ENCODE measurements around the gene CDC42EP1. TPM values are rescaled to one million over a fixed set of nuclear protein-coding genes. Genes with fewer than 3 reads are reported as not detected.

Gene CDC42EP1
- total RNA-seq, 4 donors from 2014 or later: 5.6 to 8.8 (median 6.8) TPM

DNA sequence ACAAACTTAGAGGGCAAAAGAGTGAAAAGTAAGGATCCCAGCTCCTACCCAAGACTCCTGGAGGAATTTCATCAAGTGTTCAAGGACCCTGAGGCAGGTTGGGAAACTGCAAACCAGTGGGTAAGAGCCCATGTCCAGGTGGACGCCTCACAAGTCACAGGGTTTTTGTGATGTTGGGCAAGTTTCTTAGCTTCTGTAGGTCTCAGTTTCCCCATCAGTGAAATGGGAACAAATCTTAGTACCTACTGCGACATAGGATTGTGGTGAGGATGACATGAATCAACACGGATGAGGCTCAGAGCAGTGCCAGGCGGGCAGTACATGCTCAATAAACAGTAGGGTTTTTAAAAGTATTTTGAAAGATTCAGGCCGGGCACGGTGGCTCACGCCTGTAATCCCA, 17.3 kb upstream of the CDC42EP1 start:
- TF ChIP-seq, protein P1, sequence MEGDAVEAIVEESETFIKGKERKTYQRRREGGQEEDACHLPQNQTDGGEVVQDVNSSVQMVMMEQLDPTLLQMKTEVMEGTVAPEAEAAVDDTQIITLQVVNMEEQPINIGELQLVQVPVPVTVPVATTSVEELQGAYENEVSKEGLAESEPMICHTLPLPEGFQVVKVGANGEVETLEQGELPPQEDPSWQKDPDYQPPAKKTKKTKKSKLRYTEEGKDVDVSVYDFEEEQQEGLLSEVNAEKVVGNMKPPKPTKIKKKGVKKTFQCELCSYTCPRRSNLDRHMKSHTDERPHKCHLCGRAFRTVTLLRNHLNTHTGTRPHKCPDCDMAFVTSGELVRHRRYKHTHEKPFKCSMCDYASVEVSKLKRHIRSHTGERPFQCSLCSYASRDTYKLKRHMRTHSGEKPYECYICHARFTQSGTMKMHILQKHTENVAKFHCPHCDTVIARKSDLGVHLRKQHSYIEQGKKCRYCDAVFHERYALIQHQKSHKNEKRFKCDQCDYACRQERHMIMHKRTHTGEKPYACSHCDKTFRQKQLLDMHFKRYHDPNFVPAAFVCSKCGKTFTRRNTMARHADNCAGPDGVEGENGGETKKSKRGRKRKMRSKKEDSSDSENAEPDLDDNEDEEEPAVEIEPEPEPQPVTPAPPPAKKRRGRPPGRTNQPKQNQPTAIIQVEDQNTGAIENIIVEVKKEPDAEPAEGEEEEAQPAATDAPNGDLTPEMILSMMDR (IDR thresholded peaks at IDR 0.05 in 4 of 5, conservative IDR thresholded peaks at IDR 0.05 in 1 of 5): no peak
- TF ChIP-seq POLR2A (IDR thresholded peaks at IDR 0.05): no peak
- no peak for ATAC-seq
- Histone ChIP-seq H3K9me3 (no peaks in the 10 kb centered on the region), H3K27ac (no peak overlapping the region), H3K36me3 (no peaks in the 10 kb centered on the region), H3K27me3 (peaks cover 0 to 8% (median 0%) of the 10 kb centered on the region in 3 donors), H3K4me3 (no peak overlapping the region), H3K4me1 (peaks cover 13 to 19% of the 10 kb centered on the region in 2 donors)
- DNase-seq: no peak
- in situ Hi-C loops (cut with MboI; ENCODE audit: low sequenced_read_pairs in 4 of 4): no loop called here
- intact Hi-C loops (cut with DNase I; ENCODE audit: low total_unique reads): no loop called here

DNA sequence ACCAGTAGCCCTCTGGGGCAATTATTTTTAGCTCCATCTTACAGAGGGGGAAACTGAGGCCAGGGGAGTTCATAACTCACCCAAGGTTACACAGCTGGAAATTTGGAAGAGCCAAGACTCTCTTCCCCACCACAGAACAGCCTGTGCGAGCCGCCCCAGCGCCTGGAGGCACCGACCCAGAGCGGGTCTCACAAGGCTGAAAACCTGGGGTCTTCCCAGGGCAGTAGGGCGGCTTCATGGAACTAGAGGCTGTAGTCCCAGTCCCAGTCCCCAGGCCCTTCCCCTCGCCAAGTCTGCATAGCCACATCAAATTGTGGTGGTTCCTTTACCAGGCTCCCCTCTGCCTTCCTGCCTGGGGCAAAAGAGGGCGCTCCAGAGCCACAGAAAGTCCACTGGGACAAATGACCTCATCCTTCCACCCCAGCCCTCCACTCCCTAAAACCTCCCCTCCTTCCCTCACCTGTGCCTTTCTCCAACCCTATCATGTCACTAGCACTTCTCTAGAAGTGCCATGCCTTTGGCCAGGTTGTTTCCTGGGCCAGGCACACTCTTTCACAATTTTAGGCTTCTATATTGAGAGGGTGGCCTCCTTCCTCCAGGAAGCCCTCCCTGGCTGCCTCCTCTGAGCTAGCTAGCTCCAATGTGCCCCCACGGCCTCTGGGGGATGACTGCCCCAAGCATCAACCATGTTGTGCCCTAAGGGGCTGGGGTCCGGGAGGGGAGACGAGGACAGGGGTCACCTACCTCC, 15.2 kb upstream of the CDC42EP1 start:
- peak overlapping the region in 2 of 4 donors; percentile 30 to 32 for H3K4me3 ChIP-seq
- ATAC-seq (peak; percentile 35 to 51), DNase-seq (peak in 1 of 2 donors; percentile 37)
- TF ChIP-seq, protein P1 (IDR thresholded peaks at IDR 0.05 in 4 of 5, conservative IDR thresholded peaks at IDR 0.05 in 1 of 5): peak; percentile 10 to 61 (median 58)
- no peak for TF ChIP-seq POLR2A (IDR thresholded peaks at IDR 0.05)
- no peaks in the 10 kb centered on the region for H3K36me3 ChIP-seq
- peak overlapping the region; percentile 82 to 86 (median 84) for H3K27ac ChIP-seq
- peaks cover 13 to 19% of the 10 kb centered on the region in 2 donors for H3K4me1 ChIP-seq
- H3K27me3 ChIP-seq: peaks cover 0 to 8% (median 0%) of the 10 kb centered on the region in 3 donors
- intact Hi-C loops (cut with DNase I; ENCODE audit: low total_unique reads): no loop called here
- H3K9me3 ChIP-seq: no peaks in the 10 kb centered on the region
- in situ Hi-C loops (cut with MboI; ENCODE audit: low sequenced_read_pairs in 4 of 4): no loop called here

DNA sequence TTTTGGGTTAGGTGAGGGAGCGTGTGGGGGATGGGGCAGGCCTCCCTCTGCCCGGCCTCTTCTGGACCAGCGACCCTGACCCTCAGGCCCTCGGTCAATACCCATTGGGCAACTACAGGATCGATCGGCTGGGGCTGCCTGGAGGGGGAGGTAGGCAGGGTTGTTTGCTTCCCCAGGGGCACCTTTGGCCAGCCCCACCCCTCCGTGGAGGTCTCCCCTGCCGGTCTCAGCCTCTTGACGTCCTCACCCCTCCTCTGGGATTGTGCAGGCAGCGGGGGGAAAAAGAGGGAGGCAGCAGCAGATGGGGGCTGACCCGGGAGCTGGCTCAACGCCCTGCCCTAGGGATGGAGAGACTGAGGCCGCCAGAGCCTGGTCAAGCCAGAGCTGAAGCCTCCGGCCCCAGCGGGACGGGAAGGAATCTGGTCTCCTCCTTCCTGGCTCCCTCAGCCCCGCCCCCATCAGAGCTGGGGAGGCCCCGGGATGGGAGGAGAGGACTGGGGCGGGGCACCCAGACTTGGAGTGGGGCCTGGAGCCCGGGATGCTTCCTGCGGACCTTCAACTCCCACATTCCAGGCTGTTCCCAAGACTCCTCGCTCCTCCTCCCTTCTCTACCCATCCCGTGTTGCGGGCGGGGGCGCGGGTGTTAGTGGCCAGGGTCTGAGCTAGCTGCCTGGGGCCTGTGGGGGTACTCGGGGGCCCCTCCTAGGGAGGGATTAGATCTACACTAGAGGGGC, 14.4 kb upstream of the CDC42EP1 start:
- peak overlapping the region in 2 of 4 donors; percentile 30 to 32 for H3K4me3 ChIP-seq
- H3K36me3 ChIP-seq: no peaks in the 10 kb centered on the region
- peaks cover 13 to 19% of the 10 kb centered on the region in 2 donors for H3K4me1 ChIP-seq
- peaks cover 0 to 8% (median 0%) of the 10 kb centered on the region in 3 donors for H3K27me3 ChIP-seq
- intact Hi-C loops (cut with DNase I; ENCODE audit: low total_unique reads) (loop anchor here (2.0 kb wide), 1 partner anchor 15 kb away; the partner anchor contains the start of gene CDC42EP1), in situ Hi-C loops (cut with MboI; ENCODE audit: low sequenced_read_pairs in 4 of 4) (no loop called here)
- no peaks in the 10 kb centered on the region for H3K9me3 ChIP-seq
- peak overlapping the region; percentile 82 to 86 (median 84) for H3K27ac ChIP-seq
- DNase-seq (peak; percentile 64 to 80), ATAC-seq (peak; percentile 66 to 76)
- TF ChIP-seq, protein P1 (IDR thresholded peaks at IDR 0.05 in 4 of 5, conservative IDR thresholded peaks at IDR 0.05 in 1 of 5): no peak
- peak; percentile 15 to 29 for TF ChIP-seq POLR2A (IDR thresholded peaks at IDR 0.05)

DNA sequence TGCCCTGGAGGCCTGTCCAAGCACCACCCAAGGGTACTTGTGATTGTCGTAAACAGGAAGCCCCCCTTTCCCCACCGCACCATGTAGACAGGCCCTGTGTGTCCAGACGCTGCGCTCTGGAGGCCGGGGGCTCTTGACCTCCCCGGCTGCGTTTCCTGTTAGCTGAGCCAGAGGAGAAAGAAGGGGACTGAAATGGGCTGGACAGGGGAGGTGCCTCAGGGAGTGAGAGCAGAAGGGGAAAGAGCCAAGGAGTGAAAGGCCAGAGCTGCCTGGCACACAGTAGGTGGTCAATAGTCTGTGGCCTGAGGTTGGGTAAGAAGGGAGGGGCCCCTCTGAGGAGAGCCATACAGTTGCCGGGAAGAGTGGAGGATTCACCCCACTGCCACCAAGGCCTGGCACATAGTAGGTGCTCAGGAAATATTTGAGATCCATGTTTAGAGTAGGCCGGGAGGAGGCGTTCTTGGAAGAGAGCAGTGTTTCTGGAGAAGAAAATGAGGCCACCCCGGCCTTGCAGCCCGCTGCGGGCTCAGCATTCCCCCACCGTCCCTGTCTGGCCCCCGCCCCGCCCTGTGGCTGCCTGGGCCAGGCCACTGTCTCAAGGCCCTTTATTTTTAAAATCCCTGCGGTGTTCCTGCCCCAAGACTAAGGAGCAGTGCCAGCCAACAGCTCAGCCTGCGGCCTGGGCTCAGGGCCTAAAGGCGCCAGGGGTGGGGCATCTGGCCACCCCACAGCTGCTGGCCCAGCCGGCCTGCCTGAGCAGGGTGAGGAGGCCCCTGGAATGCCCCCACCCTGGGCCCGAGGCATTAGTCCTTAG, 13.6 kb upstream of the CDC42EP1 start:
- Histone ChIP-seq H3K27me3 (peaks cover 0 to 8% (median 0%) of the 10 kb centered on the region in 3 donors), H3K27ac (peak overlapping the region; percentile 82 to 86 (median 84)), H3K4me3 (peak overlapping the region in 1 of 4 donors; percentile 30), H3K9me3 (no peaks in the 10 kb centered on the region), H3K36me3 (no peaks in the 10 kb centered on the region), H3K4me1 (peaks cover 13 to 23% of the 10 kb centered on the region in 2 donors)
- ATAC-seq: peak; percentile 40 to 59
- intact Hi-C loops (cut with DNase I; ENCODE audit: low total_unique reads) (loop anchor here (2.0 kb wide), 1 partner anchor 14 kb away; the partner anchor contains the start of gene CDC42EP1), in situ Hi-C loops (cut with MboI; ENCODE audit: low sequenced_read_pairs in 4 of 4) (no loop called here)
- peak in 1 of 2 donors; percentile 48 for DNase-seq
- TF ChIP-seq, protein P1 (IDR thresholded peaks at IDR 0.05 in 4 of 5, conservative IDR thresholded peaks at IDR 0.05 in 1 of 5): no peak
- no peak for TF ChIP-seq POLR2A (IDR thresholded peaks at IDR 0.05)

Data from gastrocnemius medialis (tissue), 4 donors.